GM12873 (cell line): ENCODE measurements around the gene MYPOP.

Source experiments
- CTCF ChIP-seq: IDR thresholded peaks from 2 replicates; pipeline ENCODE4 v1.5.1; 2012; ENCODE audit warnings: low read depth, mild to moderate bottlenecking, moderate library complexity, low read length, control low read depth; ENCODE audit not compliant: insufficient read depth; ENCODE audit errors: missing control alignments

The MYPOP gene

GRCh38 chr19:45881082-45881908, 21.1 kb downstream of the MYPOP start:
- TF ChIP-seq CTCF = no peak

- no peak for TF ChIP-seq CTCF
These were observed 22.4 kb downstream of the MYPOP start for GRCh38 chr19:45879971-45880370.

GRCh38 chr19:45879055-45879454, 23.4 kb downstream of the MYPOP start:
- TF ChIP-seq CTCF = no peak

GRCh38 chr19:45878043-45878794, 24.2 kb downstream of the MYPOP start:
- no peak for TF ChIP-seq CTCF

GRCh38 chr19:45876411-45877197, 25.8 kb downstream of the MYPOP start:
- TF ChIP-seq CTCF = no peak

GRCh38 chr19:45876161-45876410, 26.3 kb downstream of the MYPOP start:
- no peak for TF ChIP-seq CTCF

GRCh38 chr19:45874620-45874966, 27.8 kb downstream of the MYPOP start:
- no peak for TF ChIP-seq CTCF
